NT2/D1 (cell line): Measurements from ENCODE around the gene NAALADL2.

Experiments used
- SUZ12 ChIP-seq: IDR thresholded peaks from 2 replicates; pipeline ENCODE4 v1.6.1; 2011; ENCODE audit not compliant: insufficient read length, insufficient read depth; ENCODE audit errors: extremely low read depth
- YY1 ChIP-seq: IDR thresholded peaks from 2 replicates; pipeline ENCODE4 v1.6.1; 2011; ENCODE audit not compliant: insufficient read length, insufficient read depth

GRCh38 chr3:175287361-175287963 lies 428.3 kb downstream of the NAALADL2 start:
- TF ChIP-seq YY1 (no peak), SUZ12 (no peak)
